T47D (cell line): Measurements from ENCODE around the gene LIF.

Experiments used
- DNase-seq, 2 experiments: peaks; one replicate each; pipeline versions ENCODE4 v3.0.0 to v3.0.0-alpha.2; 2011 to 2012; ENCODE audit warnings: low read depth in 1 of 2, low spot score in 1 of 2
- JUND ChIP-seq: IDR thresholded peaks from 2 replicates; pipeline ENCODE4 v1.6.1; 2012; ENCODE audit warnings: low read depth
- in situ Hi-C: cut with HindIII; loops from 2 replicates; pipeline ENCODE4 v1.10.0; 2016; ENCODE audit warnings: low sequenced_read_pairs, low pct_unique_long_range_greater_than_20kb

The LIF gene

GRCh38 chr22:30196141-30196879 is 50.2 kb downstream of the LIF start:
- DNase-seq: peak in 1 of 2 experiments; percentile 69
- no peak for TF ChIP-seq JUND
- in situ Hi-C loops: no loop called here

GRCh38 chr22:30195245-30196140 is 51.1 kb downstream of the LIF start:
- DNase-seq: no peak
- in situ Hi-C loops: no loop called here
- no peak for TF ChIP-seq JUND

DNA sequence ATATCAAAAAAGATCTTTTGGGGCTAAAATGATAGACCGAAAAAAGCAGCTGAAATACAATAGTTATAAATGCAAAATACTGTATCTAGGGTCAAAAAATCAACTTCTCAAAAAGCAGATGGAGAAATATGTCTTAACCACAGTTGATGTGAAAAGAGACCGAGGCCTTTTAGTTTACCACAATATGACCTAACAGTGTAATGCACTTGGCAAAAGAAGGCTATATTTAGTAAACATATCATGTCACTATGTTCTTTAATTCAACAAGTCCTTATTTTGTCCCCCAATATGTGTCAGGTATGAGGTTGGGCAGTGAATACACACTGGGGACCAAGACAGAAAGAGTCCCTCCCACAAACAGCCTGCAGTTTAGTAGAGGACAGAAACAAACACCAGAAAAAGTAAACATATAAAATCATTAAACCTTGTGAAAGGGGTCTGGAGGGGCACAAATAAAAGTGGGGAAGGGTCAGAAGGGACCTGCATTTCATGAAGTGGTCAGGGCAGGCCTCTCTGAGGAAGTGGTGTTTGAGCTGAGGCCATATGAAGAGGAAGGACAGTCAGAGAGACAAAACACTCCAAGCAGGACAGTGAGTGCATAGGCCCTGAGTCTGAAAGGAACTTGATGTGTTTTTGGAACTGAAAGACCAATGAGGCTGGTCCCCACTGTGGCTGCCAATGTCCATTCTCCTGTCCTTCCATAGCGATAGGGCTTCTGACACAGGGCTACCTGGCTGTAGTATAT is 53.4 kb downstream of the LIF start:
- no peak for TF ChIP-seq JUND
- DNase-seq: no peak
- in situ Hi-C loops: no loop called here

GRCh38 chr22:30192427-30192826 is 54.1 kb downstream of the LIF start:
- no peak for TF ChIP-seq JUND
- in situ Hi-C loops: no loop called here
- no peak for DNase-seq

GRCh38 chr22:30191040-30191701 is 55.4 kb downstream of the LIF start:
- in situ Hi-C loops: no loop called here
- TF ChIP-seq JUND: no peak
- no peak for DNase-seq

GRCh38 chr22:30190574-30190973 is 56.0 kb downstream of the LIF start:
- no peak for DNase-seq
- no peak for TF ChIP-seq JUND
- in situ Hi-C loops: no loop called here
